ELR (cell line): ENCODE data around the gene LHX8.
"Not testable (repeated sequence)": the region's sequence is repeated elsewhere in the genome, so short reads cannot be mapped to it uniquely, and the experiment has no call there.

ENCODE experiments used
- DNase-seq: peaks from one replicate; pipeline ENCODE4 v3.0.0-alpha.2; 2015; ENCODE audit warnings: low read depth

The LHX8 gene

DNA sequence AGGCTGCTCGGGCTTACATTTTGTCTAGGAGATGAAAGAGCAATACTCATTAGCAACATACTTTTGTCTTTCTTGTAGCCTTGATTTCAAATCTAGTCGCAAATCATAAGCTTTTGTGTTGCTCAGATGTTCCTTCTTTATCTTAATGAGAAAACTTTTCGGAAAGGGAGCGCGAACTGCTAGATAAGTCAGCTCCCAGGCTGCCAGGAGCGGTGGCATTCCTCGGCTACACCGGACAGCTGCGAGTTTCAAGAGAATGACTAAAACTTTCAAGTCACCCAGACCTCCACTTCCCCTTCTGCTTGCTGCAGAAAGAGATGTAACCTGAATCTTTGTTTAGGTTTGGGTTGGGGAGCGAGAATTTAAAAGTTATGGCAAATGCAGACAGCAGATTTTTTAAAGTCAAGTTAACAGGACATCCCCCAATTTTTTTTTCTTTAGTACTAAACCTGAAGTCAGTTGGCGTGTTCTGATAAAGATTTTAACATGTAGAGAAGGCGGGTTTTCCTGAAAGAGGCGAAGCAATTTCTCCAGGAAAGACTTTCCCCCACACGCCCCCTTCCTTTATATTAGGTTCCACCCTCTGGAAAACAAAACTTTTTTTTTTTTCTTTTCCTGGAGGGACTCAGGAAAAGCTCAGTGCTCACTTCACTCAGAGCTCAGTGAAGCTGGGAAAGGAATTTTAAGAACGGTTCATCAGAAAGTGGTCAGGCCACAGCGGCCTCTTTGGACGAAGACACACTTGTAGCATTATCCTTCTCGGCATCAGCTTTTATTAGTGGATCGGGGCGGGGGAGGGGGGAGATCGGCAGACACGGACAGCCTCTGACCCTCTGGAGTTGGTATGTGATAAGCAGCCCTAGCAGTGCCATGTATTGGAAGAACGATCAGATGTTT, at the start of gene LHX8:
TSS of gene LHX8 (plus strand) at position 639 of the 897 bp plus-strand sequence. CDS start 2,227 bp downstream, outside the sequence.
- DNase-seq, result no peak

DNA sequence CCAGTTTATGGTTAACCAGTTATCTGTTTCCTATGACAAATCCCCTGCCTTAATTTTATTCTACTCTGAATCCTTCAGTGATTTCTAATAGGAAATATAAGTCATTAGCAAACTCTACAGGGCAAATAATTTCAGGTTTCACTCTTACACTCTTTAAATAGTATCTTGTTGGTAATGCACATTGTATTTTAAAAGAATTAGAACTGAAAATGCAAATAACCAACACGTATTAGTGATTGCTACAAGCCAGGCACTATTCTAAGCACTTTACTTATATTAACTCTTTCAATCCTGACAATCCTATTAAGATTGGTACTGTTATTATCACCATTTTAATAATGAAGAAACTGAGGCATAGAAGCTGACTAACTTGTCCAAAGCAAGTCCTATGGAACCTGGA, 48.3 kb upstream of the LHX8 start:
- no peak for DNase-seq

DNA sequence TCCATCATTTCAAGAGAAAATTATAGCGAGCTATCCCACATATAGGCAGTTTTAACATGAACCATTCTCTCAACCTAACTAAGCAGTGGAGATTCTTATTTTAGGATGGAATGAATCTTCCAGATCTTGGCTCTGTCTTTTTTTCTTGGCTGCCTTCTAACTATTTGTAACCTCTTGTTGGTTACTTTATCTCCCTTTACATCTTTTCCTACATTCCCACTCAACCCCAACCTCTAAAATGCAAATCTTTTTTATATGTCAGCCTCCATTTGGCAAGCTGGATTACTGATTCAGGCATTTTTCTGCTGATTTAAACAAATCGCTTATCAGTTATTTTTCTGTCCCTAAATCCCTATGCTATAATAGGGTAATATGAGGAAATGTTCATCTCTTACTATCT, 46.9 kb upstream of the LHX8 start:
- DNase-seq, result no peak

DNA sequence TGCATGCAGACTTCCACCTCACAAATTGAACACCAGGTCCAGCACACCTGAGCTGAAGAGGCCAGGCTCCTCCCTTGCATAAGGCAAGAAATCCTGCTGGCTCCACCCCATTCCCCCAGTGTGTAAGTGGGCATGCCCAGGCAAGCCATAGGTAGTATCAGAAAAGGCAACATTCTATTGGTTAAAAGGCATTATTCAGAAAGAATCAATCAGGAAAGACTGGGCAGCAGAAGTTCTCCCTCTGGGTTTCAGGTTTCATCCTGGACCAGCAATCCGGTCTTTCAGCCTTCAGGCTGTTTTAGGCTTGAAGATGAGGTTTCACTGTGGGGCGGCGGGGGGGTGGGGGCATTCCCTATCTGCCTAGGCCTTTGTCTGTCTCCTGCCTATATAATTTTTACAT, 42.0 kb upstream of the LHX8 start:
- no peak for DNase-seq

GRCh38 chr1:75097654-75098053, 36.5 kb upstream of the LHX8 start:
- DNase-seq, result peak; percentile 20

- no peak for DNase-seq
Observed at GRCh38 chr1:75099581-75099980, 34.6 kb upstream of the LHX8 start.

DNA sequence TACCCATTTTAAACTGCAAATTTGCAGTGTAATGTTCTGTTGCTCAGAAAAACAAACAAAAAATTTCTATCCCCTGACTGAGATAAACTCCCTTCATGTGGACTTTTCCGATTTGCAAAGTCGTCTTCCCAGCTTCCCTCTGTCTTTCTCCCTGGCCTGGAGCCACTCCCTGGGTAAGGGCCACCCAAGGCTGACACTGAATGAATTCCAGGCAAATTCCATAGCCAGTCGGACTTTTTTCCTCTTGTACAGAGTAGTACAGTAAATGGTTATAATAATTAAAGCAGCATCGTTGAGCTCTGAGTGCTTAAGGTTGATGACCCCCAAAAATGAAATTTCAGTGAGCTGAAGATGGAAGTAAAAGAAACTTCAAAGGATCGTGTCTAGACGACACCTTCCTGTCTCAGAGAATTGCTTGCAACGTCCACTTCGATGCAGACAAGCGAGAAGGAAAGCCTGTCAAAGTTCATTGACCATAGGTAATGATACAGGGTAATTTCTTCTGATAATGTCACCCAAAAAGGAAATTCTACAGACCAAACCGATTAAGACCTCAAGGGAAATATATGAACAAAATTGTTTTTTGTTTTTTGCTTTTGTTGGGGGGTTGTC, 33.6 kb upstream of the LHX8 start:
- DNase-seq, result no peak

DNA sequence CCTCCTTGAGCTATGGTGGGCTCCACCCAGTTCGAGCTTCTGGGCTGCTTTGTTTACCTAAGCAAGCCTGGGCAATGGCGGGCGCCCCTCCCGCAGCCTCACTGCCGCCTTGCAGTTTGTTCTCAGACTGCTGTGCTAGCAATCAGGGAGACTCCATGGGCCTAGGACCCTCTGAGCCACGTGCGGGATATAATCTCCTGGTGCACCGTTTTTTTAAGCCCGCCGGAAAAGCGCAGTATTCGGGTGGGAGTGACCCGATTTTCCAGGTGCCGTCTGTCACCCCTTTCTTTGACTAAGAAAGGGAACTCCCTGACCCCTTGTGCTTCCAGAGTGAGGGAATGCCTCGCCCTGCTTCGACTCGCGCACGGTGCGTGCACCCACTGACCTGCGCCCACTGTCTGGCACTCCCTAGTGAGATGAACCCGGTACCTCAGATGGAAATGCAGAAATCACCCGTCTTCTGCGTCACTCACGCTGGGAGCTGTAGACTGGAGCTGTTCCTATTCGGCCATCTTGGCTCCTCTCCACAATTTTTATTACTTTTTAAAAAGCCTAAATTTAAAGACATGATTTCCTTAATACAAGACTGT, 21.7 kb upstream of the LHX8 start:
- DNase-seq, result not testable (repeated sequence)

GRCh38 chr1:75115654-75116053, 18.5 kb upstream of the LHX8 start:
- no peak for DNase-seq

GRCh38 chr1:75123756-75124155, 10.4 kb upstream of the LHX8 start:
- DNase-seq, result no peak

- DNase-seq, result no peak
Observed at GRCh38 chr1:75124510-75124909, 9.7 kb upstream of the LHX8 start.

DNA sequence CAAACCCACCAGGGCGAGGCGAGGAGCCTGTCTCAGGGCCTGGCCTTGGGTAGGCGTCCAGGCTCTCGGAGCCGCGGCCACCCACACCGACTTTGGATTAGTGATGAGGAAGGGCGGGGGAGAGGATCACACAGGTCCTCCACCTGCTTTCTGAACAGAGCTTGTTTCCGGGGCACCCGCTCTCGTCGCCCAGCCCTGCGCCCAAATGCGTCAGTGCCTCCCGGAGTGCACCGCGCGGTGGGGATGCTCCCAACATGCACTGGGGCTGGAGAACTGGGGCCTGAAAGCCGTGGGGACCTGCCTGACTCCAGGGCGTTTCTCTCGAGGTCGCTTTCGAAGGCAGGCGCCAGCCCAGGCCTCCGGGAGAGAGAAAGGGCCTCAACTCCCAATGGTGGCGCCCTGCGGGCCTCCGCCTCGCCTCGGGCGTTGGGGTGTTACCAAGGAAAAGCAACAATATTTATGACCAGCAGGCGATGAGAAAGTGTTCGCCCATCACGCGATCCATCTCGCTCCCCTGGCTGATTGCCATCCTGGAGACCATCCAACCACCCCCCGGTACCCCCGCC, 8.9 kb upstream of the LHX8 start:
- no peak for DNase-seq

DNA sequence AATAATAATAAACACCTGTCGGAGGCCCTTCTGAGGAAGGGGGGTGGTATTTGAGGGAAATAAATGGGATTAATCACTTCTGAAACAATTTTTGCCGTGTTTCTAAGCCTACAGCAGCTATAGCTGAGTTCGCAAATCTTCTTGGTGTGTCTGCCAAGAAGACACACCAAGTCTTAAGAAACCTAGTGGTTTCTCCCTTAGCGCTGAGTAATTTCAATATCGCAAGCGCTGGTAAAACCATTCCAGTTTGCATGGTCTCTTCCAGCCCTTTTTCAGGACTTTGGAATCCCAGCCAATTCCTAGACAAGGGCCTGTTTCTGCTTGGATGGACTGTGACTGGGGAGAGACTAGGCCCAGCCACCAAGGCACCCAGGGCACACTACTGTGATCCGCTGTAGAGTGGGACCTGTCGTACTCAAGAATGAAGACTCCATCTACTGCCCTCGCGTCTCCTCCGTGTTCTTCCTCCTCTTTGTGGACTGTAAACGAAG, 7.5 kb upstream of the LHX8 start:
- no peak for DNase-seq

DNA sequence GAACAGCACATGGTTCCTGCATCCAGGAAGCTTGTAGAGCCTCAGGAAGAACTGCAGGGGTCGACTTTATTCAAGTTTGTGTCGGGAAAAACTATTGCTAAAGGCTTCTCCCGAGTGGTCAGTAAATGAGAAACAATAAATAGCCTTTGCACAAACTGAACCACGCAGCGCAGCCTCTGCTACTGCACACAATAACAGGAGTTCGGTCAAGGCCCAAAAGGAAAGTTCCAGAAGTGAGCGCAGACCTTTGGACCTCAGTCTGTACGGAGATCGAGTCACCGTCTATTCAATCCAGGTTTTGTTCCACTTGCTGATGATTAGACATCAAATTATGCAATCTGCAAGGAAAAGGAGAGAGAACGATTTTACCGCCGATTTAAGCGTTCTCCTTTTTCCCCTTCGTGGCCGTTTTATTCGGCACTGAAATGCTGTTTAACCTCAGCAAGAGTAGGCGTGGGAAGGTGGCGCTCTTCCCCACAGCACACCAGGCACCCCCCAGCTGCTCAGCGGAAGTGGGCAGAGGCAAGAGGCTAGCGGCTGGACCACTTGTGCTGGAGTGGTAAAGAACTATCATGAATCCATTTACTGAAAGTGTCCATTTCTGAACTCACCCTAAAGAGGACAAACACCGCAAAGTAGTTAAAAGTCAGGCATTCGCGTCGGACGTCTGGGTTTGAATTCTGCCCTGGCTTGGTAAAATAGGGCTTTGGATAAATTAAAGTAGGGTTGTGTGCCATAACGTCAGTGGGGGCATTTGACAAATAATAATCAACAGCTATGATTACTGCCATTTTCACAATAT, 6.1 kb upstream of the LHX8 start:
- no peak for DNase-seq

DNA sequence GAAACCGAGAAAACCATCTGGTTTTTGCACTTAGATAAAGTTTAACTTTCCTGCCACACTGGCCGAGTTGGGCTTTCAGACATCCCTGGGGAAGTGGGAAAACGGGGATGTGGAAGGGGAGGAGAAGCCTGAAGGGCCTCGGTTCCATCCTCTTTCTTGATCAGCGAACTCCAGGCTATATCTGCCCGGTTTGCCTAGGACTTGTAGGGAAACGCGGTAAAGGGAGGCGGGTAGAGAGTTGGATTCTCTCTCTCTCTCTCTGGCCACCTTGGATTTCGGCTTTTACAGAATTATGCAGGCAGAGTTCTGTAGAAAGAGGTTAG, 4.6 kb upstream of the LHX8 start:
- DNase-seq, result no peak

DNA sequence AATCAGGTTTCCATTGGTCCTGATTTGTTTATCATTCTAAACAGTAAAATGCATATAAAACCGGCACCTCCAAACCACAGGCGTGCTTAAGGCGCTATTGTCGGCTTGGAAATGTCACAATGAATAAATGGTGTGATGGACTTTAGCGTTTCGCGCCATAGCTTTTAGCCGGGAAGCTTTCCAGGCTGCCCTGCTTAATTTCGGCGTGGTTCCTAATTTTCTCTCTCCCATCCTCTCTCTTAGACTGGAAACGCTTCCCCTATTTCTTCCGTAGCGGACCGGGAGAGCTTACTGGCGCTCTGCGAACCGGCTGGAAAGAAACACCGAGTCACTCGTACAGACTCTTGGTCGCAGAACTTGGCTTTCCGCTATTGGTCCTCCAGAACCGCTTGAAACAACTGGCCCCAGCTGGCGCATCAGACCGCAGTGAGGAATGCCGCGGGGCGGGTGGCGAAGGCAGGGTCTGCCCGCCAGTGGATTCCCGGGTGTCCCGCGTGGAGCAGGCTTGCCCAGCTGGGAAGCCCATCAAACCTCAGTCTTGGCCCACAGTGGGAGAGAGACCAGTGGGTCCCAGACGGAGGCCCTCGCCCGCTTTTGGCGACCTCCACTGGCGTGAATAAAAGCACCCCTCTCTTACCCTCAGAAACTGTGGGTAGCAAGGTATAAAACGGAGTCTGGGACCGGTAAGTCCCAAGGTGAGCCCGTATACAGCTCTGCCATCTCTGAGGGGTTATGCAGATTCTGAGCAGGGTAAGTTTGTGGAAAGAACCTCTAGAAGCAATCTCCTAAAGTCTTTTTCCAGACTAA, 4.0 kb upstream of the LHX8 start:
- no peak for DNase-seq

GRCh38 chr1:75130865-75131564, 3.2 kb upstream of the LHX8 start:
- DNase-seq, result no peak

DNA sequence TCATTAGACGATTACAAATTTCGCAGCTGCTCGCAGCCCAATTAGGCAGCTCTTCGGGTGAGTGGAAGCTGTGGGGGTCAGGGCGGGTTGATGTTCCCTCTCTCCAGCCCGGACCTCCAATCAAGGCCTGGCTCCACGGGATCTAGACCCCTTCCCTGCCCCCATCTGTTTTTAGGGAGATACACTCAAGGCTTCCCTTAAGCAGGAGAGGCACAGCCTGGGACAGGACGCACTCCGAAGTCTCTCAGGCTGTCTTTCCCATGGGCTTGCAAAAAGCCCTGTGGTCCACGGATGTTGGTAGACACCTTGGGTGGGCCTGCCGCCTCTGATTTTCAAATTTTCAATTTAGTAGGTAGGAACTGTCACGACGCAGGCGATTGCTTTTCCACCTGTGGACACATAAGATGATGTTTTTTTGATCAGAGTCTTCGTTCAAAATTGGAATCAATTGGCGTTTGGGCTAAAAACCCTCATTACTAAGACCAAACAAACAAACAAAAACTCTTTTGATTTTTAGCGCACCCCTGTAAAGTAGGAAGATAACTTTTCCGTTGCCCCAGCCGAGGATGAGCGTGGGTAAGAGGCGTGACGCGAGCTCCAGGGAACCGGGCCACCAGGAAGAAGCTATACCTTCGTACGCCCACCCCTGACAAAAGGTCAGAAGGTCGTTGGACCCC, 2.5 kb upstream of the LHX8 start:
- DNase-seq, result no peak

DNA sequence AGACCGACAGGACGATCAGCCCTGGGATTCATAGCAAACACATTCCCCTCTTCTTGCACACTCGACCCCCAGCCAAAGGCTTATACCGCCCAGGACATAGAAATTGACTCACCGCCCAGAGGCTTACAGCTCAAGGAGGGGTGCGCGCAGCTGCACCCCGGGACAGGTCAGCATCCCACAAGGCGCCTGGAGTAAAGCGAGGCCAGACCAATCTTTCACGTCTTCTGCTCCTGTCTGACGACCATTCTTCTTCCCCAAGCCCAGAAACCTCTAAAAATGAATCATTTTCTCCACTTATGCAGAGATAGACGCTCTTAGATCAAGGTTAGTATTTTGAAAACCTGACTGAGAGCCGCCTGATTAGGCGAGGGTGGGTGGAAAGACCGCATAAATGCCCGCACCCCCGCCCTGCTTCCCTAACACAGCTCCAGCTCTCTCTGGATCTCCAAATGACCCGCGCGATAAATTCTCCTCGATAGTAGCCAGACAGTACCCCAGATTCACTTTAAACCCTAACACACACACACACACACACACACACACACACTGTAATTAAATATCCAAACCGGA, 1.9 kb upstream of the LHX8 start:
- no peak for DNase-seq
